GM21447 (cell line): ENCODE results near the gene PLEKHG5.

Experiments
- ATAC-seq: cut with Tn5 transposase; IDR thresholded peaks from one replicate; pipeline ENCODE4 v1.9.1; 2021; ENCODE audit not compliant: unreplicated experiment

Gene PLEKHG5

DNA sequence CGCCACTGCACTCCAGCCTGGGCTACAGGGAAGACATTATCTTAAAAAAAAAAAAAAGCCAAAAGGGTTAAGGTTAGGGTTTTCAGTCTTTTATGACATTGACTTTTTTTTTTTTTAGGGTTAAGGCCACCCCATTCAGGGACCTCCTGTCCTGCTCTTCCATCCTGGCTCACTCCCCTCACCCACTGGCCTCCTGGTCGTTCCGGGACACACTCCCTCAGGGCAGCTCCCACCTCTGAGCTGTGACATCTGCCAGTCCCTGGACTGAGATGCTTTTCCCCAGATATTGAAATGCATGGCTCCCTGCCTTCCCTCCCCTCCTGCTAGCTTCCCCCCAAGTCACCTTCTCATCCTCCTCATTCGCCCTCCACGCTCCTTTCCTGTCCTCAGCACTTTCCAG is 9.6 kb downstream of the PLEKHG5 start:
- no peak for ATAC-seq

GRCh38 chr1:6477039-6477820 is 14.2 kb downstream of the PLEKHG5 start:
- ATAC-seq = no peak

GRCh38 chr1:6476483-6476882 is 15.0 kb downstream of the PLEKHG5 start:
- no peak for ATAC-seq

DNA sequence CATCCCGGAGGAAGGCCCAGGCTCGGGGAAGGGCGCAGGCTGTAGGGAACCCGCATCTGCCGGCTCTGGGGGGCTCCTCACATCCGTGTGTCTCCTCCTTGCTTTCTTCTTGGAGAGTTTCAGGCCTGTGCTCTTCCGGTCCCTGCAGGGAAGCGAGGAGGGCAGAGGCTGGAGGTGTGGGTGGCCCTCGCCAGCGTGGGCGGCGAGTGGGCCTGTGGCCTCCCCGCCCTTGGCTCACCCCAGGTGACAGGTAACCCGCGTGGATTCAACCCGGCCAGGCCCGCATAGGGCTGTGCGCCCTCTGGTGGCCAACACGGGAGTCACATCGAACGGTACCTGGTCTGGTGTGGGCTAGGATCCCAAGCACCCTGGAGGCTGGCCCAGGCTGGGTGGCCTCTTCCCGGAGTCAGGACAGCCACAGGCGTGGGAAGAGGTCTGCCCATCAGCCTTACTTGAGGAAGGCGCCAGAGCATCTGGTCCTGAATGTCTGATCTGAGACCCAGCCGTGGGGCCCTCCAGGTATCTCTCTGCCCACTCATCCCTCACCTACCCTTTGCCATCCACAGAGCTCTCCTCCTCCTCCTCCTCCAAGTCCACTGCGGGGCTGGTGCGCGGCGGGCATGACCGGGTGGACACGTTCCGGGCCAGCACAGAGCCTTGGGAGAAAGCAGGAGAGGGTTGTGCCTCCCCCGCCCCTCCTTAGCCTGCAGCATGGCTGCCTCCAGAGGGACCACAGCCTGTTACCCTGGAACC is 15.9 kb downstream of the PLEKHG5 start:
- no peak for ATAC-seq

- ATAC-seq = no peak
These were observed 16.6 kb downstream of the PLEKHG5 start for GRCh38 chr1:6474815-6475282.

- no peak for ATAC-seq
These were observed 17.3 kb downstream of the PLEKHG5 start for GRCh38 chr1:6473974-6474814.

DNA sequence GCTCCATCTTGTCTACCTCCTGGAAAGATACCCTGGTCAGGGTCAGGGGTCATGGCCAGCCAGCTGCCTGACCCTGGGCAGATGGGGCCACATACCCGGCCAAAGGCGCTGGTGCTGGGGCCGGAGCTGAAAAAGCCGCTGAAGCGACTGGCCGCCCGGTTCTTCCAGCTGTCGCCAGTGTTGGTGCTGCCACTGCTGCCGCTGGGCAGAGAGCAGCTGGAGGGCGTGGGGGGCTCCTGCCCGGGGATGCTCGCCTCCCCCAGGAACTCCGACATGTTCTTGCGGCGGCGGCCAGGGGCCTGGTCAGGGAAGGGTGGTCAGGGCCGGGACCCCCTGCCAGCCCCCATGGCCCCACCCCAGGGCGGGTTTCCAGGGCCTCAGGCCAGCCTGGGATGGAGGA is 18.3 kb downstream of the PLEKHG5 start:
- no peak for ATAC-seq

DNA sequence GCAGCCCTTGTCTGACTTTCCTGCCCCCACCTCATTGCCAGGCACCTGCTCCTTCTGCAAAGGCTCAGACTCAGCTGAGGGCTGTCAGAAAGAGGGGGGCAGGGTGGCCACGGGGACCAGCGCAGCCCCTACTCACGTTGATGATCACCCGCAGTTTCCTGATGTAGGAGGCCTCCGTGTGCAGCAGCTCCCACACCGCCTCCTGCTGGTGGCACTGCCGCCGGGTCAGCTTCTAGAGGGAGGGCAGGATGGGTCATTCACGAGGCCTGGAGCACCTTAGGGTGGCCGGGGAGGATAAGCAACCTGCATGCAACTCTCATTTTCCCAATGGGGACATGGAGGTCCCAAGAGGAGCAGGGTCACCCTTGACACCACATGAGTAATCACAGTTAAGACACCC is 19.1 kb downstream of the PLEKHG5 start:
- no peak for ATAC-seq

- ATAC-seq = no peak
These were observed 19.5 kb downstream of the PLEKHG5 start for GRCh38 chr1:6471970-6472368.

DNA sequence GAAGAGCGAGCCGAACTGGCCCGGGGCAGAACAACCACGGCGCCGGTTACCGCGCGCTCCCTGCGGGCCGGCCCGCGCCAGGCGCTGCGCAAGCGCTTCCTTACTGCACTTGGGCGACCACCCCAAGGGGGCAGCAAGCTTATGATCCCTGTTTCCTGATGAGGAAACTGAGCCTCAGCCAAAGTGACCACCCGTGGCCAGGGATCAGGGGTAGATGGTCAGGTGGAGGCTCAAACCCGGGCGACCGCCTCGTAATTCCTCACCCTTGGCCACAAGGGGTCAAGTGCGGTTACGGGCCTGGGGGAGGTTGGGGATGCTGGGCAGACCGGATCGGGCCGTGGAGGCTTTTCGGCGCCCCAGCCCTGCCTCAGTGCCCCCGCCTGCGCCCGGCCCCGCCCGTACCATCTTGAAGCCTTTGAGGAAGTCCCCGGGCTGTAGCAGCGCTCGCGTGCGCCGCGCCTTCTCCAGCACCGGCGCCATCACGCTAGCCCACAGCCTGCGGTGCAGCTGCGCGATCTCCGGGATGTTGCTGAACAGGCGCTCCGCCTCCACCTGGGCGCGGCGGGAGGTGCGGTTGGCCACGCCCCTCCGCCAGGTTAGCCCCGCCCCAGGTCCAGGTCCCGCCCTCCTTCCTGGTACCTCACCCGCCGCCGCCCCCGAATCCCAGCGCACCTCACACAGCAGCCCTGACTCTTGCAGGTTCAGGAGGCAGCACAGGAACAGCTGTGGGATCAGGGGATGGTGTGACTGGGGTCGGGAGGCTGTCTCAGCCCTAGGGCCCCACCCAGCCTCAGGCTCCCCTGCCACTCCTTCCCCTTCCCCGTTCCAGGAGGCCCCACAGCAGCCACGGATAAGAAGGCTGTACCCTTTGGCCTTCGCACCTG is 20.1 kb downstream of the PLEKHG5 start:
- ATAC-seq = no peak

DNA sequence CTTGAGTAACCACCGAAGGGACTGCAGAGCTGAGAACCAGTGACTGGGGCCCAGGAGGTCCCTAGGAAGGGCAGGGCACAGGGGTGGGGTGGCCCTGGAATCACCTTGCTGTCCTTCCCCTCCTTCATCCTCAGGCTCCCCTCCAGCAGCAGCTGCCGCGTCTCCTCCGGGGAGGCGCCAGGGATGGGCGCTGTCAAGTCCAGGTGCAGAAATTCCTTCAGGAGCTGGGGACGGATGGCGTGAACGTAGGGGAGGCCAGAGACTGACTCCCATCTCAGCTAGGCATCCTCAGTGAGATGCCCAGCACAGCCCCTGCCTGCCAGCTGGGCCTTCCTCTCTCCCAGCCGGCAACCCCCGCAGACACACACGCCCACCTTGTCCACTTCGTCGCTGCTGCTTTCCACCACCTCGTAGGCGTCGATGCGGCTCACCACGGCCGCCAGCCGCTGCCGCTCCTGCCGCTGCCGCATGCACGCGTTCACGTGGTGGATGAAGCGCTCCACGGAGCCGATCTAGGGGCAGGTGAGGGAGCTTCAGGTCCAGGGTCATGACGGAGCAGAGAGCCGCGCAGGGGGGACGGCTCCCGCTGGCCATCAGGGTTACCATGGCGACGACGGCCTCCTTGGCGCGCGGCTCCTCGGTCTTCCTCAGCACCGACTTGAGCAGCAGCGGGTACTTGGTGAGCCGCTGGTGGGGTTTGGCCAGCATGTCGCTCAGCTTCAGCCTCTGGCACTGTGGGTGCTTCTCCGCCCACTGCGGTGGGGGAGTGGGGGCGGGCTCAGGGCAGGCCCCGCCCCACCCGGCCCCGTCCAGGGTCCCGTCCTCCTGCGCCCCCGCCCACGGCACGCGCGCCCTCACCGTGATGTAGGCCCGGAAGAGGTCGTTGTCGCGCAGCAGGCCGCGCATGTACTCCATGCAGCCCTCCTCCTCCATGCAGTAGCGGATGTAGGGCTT is 21.1 kb downstream of the PLEKHG5 start:
- no peak for ATAC-seq

- no peak for ATAC-seq
These were observed 22.6 kb downstream of the PLEKHG5 start for GRCh38 chr1:6468729-6469461.

GRCh38 chr1:6467744-6468688 is 23.5 kb downstream of the PLEKHG5 start:
- ATAC-seq = no peak

DNA sequence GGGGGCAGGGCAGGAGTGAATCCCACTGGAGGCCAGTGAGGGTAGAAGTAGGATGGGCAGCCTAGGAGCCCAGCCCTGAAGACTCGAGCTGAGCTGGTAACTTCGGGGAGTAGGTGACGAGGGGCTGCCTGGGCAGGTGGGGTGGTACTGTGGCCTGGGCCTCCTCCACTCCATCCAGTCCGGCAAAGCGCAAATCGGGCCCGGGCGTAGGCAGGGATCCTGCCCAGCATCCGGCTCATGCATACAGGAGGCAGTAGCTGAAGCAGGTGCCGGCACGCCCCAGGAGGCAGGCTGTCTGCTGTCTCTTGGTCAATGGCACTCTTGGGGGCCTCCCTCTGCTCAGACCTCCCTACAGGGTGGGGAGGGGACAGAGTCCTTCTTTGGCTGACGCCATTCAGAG is 24.2 kb downstream of the PLEKHG5 start:
- ATAC-seq = no peak

GRCh38 chr1:6466751-6467150 is 24.7 kb downstream of the PLEKHG5 start:
- no peak for ATAC-seq

GRCh38 chr1:6466023-6466422 is 25.4 kb downstream of the PLEKHG5 start, which contains the start of gene TNFRSF25:
Gene TNFRSF25 (minus strand): TSS chr1:6466173. CDS start chr1:6466107, 66 bp downstream.
- no peak for ATAC-seq

DNA sequence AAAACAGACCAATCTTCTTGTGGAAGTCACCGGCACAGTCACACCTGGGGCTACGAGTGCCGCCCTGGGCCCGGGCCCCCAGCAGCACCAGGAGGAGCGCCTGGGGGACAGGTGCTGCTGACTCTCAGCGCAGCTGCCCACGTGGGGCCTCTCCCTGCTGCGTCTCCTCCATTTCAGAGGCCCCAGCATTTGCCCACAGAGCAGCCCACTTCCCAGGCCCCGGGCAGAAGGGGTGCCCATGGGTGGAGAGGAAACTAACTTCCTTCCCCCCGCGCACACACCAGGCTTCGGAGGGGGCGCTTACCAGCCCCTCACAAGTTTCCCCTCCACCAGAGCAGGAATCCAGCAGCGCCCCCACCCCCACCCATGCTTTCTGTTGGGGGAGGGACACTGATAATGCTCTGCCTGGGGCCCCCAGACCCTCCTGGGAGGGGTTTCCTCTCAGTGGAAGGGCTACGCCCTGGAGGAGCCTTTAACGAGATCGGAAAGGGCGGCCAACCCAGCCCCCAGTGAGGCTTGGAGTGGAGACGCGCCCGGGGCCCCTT is 25.9 kb downstream of the PLEKHG5 start:
- no peak for ATAC-seq
